ENCODE data around the gene LY6G6C.
A peak's percentile ranks its signal among the peaks of the same experiment; 100 is the strongest.
"Not testable (repeated sequence)": the region's sequence is repeated elsewhere in the genome, so short reads cannot be mapped to it uniquely, and the experiment has no call there.

Gene LY6G6C

GRCh38 chr6:31713465-31713864 is 8.1 kb downstream of the LY6G6C start:
- DNase-seq (ENCODE audit: low read depth): no peak
- no peak overlapping the region for H3K4me3 ChIP-seq (ENCODE audit: control insufficient read depth, low read depth, low read length)
- TF ChIP-seq CTCF (IDR thresholded peaks at IDR 0.05; ENCODE audit: control insufficient read depth, insufficient read depth, low read depth, low read length, missing control alignments): no peak

GRCh38 chr6:31712296-31712695 is 9.2 kb downstream of the LY6G6C start:
- H3K4me3 ChIP-seq (ENCODE audit: control insufficient read depth, low read depth, low read length): no peak overlapping the region
- no peak for DNase-seq (ENCODE audit: low read depth)
- peak; percentile 36 for TF ChIP-seq CTCF (IDR thresholded peaks at IDR 0.05; ENCODE audit: control insufficient read depth, insufficient read depth, low read depth, low read length, missing control alignments)

GRCh38 chr6:31711233-31711632 is 10.3 kb downstream of the LY6G6C start:
- TF ChIP-seq CTCF (IDR thresholded peaks at IDR 0.05; ENCODE audit: control insufficient read depth, insufficient read depth, low read depth, low read length, missing control alignments): no peak
- DNase-seq (ENCODE audit: low read depth): no peak
- H3K4me3 ChIP-seq (ENCODE audit: control insufficient read depth, low read depth, low read length): no peak overlapping the region

- no peak for DNase-seq (ENCODE audit: low read depth)
- no peak for TF ChIP-seq CTCF (IDR thresholded peaks at IDR 0.05; ENCODE audit: control insufficient read depth, insufficient read depth, low read depth, low read length, missing control alignments)
Observed at GRCh38 chr6:31710523-31711219, 10.9 kb downstream of the LY6G6C start.

GRCh38 chr6:31709157-31709556 is 12.4 kb downstream of the LY6G6C start:
- H3K4me3 ChIP-seq (ENCODE audit: control insufficient read depth, low read depth, low read length); DNase-seq (ENCODE audit: low read depth): not testable (repeated sequence)

More at GRCh38 chr6:31710523-31711219, 10.9 kb downstream of the LY6G6C start:
- H3K4me3 ChIP-seq (ENCODE audit: control insufficient read depth, low read depth, low read length): no peak overlapping the region

- TF ChIP-seq CTCF (IDR thresholded peaks at IDR 0.05; ENCODE audit: control insufficient read depth, insufficient read depth, low read depth, low read length, missing control alignments): no peak
- no peak overlapping the region for H3K4me3 ChIP-seq (ENCODE audit: control insufficient read depth, low read depth, low read length)
Observed at GRCh38 chr6:31708224-31708623, 13.3 kb downstream of the LY6G6C start.

GRCh38 chr6:31707701-31708100 is 13.8 kb downstream of the LY6G6C start:
- no peak for DNase-seq (ENCODE audit: low read depth)
- H3K4me3 ChIP-seq (ENCODE audit: control insufficient read depth, low read depth, low read length): no peak overlapping the region
- TF ChIP-seq CTCF (IDR thresholded peaks at IDR 0.05; ENCODE audit: control insufficient read depth, insufficient read depth, low read depth, low read length, missing control alignments): no peak

More at GRCh38 chr6:31708224-31708623, 13.3 kb downstream of the LY6G6C start:
- DNase-seq (ENCODE audit: low read depth): no peak

All from AG09309 (cell line).